ENCODE results near the gene ACKR4. TPM values are rescaled to one million over a fixed set of nuclear protein-coding genes. Genes with fewer than 3 reads are reported as not detected.

ACKR4 gene
- total RNA-seq, 1 experiment from 2014 or later: not detected

GRCh38 chr3:132561003-132561402 is 36.1 kb upstream of the ACKR4 start:
- Histone ChIP-seq H2AFZ (no peak overlapping the region), H3K4me3 (no peak overlapping the region), H3K9me3 (ENCODE audit: insufficient read depth, low read depth) (no peaks in the 10 kb centered on the region), H3K27me3 (ENCODE audit: insufficient read depth, low read depth) (no peaks in the 10 kb centered on the region), H3K36me3 (ENCODE audit: low read depth) (no peaks in the 10 kb centered on the region), H3F3A (ENCODE audit: insufficient read depth, low read depth) (no peaks in the 10 kb centered on the region), H3K9me2 (ENCODE audit: insufficient read depth) (no peaks in the 10 kb centered on the region), H4K20me1 (ENCODE audit: insufficient read depth) (no peaks in the 10 kb centered on the region), H3K4me1 (replicated peaks; ENCODE audit: insufficient read depth) (no peaks in the 10 kb centered on the region), H3K79me2 (ENCODE audit: low read depth) (no peaks in the 10 kb centered on the region), H3K4me2 (no peak overlapping the region), H3K27ac (no peak overlapping the region)
- ChIA-PET POLR2A (ENCODE audit: unreplicated experiment) (no interaction called here), CTCF (no interaction called here)
- intact Hi-C loops (cut with micrococcal nuclease; ENCODE audit: unreplicated experiment): no loop called here
- no TSS peak for BruUV-seq (replicated peaks)
- no peak for DNase-seq
- TF ChIP-seq CTCF (conservative IDR thresholded peaks at IDR 0.05) (no peak), EZH2 (IDR thresholded peaks at IDR 0.05; ENCODE audit: low read depth) (no peak)

- BruUV-seq (replicated peaks): no TSS peak
- DNase-seq: no peak
- Histone ChIP-seq H2AFZ (no peak overlapping the region), H3K4me3 (no peak overlapping the region), H3F3A (ENCODE audit: insufficient read depth, low read depth) (no peaks in the 10 kb centered on the region), H3K4me2 (no peak overlapping the region), H3K27ac (no peak overlapping the region), H3K36me3 (ENCODE audit: low read depth) (no peaks in the 10 kb centered on the region), H3K27me3 (ENCODE audit: insufficient read depth, low read depth) (no peaks in the 10 kb centered on the region), H3K9me3 (ENCODE audit: insufficient read depth, low read depth) (no peaks in the 10 kb centered on the region), H4K20me1 (ENCODE audit: insufficient read depth) (no peaks in the 10 kb centered on the region), H3K4me1 (replicated peaks; ENCODE audit: insufficient read depth) (no peaks in the 10 kb centered on the region), H3K9me2 (ENCODE audit: insufficient read depth) (no peaks in the 10 kb centered on the region), H3K79me2 (ENCODE audit: low read depth) (no peaks in the 10 kb centered on the region)
- intact Hi-C loops (cut with micrococcal nuclease; ENCODE audit: unreplicated experiment): no loop called here
- ChIA-PET POLR2A (ENCODE audit: unreplicated experiment) (no interaction called here), CTCF (no interaction called here)
- TF ChIP-seq EZH2 (IDR thresholded peaks at IDR 0.05; ENCODE audit: low read depth) (no peak), CTCF (conservative IDR thresholded peaks at IDR 0.05) (no peak)
Observed at GRCh38 chr3:132563420-132564069, 33.5 kb upstream of the ACKR4 start.

- Histone ChIP-seq H3K79me2 (ENCODE audit: low read depth) (no peaks in the 10 kb centered on the region), H4K20me1 (ENCODE audit: insufficient read depth) (no peaks in the 10 kb centered on the region), H3K9me2 (ENCODE audit: insufficient read depth) (no peaks in the 10 kb centered on the region), H3K36me3 (ENCODE audit: low read depth) (no peaks in the 10 kb centered on the region), H3F3A (ENCODE audit: insufficient read depth, low read depth) (no peaks in the 10 kb centered on the region), H3K4me3 (no peak overlapping the region), H3K4me2 (no peak overlapping the region), H2AFZ (no peak overlapping the region), H3K27ac (no peak overlapping the region), H3K9me3 (ENCODE audit: insufficient read depth, low read depth) (no peaks in the 10 kb centered on the region), H3K4me1 (replicated peaks; ENCODE audit: insufficient read depth) (no peaks in the 10 kb centered on the region), H3K27me3 (ENCODE audit: insufficient read depth, low read depth) (no peaks in the 10 kb centered on the region)
- no TSS peak for BruUV-seq (replicated peaks)
- no peak for DNase-seq
- POLR2A ChIA-PET (ENCODE audit: unreplicated experiment): no interaction called here
- CTCF ChIA-PET: no interaction called here
- intact Hi-C loops (cut with micrococcal nuclease; ENCODE audit: unreplicated experiment): no loop called here
- no peak for TF ChIP-seq CTCF (conservative IDR thresholded peaks at IDR 0.05)
- no peak for TF ChIP-seq EZH2 (IDR thresholded peaks at IDR 0.05; ENCODE audit: low read depth)
Observed at GRCh38 chr3:132564070-132564465, 33.0 kb upstream of the ACKR4 start.

Measured in PC-9 (cell line).